Muscle layer of colon (tissue), 2 donors: Measurements from ENCODE around the gene TSSK3.

ENCODE experiments used
- H3K27ac ChIP-seq: one replicate; pipeline ENCODE4 v1.7.0; 2013; ENCODE audit warnings: low read depth, mild to moderate bottlenecking, low read length, moderate library complexity
- H3K27me3 ChIP-seq, 2 donors: one replicate each; pipeline ENCODE4 v1.7.0; 2013; ENCODE audit warnings: low read length in 2 of 2, mild to moderate bottlenecking in 2 of 2; ENCODE audit not compliant: insufficient read depth in 2 of 2, control insufficient read depth in 1 of 2
- H3K36me3 ChIP-seq: one replicate; pipeline ENCODE4 v1.7.0; 2013; ENCODE audit warnings: mild to moderate bottlenecking, low read length; ENCODE audit not compliant: insufficient read depth
- H3K4me1 ChIP-seq: one replicate; pipeline ENCODE4 v1.7.0; 2013; ENCODE audit warnings: mild to moderate bottlenecking, low read length; ENCODE audit not compliant: insufficient read depth
- H3K4me3 ChIP-seq, 2 donors: one replicate each; pipeline ENCODE4 v1.7.0; 2013; ENCODE audit warnings: low read length in 2 of 2, low read depth in 1 of 2, mild to moderate bottlenecking in 1 of 2, moderate library complexity in 1 of 2
- H3K9ac ChIP-seq: one replicate; pipeline ENCODE4 v1.7.0; 2013; ENCODE audit warnings: low read length
- H3K9me3 ChIP-seq: one replicate; pipeline ENCODE4 v1.7.0; 2013; ENCODE audit warnings: mild to moderate bottlenecking, low read length
- donor health status: abdominal sarcoma.
- donor health status: Adenocarcinoma of cecum.

The TSSK3 gene

DNA sequence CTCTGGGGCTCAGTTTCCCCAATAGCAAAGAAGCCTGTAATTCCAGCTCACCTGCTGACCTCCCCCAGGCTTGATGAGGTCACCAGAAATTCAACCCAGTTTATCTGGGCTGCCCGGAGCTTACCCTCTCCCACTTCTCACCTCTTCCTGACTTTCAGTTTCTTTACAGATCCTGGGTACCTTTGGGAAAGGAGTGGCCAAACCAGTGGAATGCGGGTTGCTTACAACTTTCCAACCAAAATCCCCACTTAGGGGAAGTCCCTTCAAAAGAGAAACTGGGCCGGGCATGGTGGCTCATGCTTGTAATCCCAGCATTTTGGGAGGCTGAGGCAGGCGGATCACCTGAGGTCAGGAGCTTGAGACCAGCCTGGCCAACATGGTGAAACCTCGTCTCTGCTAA, 20.4 kb upstream of the TSSK3 start:
- Histone ChIP-seq H3K4me3 (no peak overlapping the region), H3K9me3 (no peaks in the 10 kb centered on the region)

DNA sequence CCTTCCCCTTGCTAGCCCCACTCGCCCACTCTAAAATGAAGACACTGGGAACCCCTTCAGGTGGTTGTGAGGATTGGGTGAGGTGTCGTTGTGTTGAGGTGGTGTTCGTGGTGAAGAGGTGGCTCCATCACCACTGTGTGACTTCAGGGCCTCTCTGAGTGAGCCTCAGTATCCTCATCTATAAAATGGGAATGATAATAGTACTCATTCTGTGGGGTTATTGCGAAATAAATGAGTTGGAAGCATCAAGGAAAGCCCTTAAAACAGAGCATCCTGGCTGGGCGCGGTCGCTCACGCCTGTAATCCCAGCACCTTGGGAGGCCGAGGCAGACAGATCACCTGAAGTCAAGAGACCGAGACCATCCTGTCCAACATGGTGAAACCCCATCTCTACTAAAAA, 19.6 kb upstream of the TSSK3 start:
- Histone ChIP-seq H3K27ac (no peak overlapping the region), H3K9ac (no peak overlapping the region)

More for the DNA sequence above, 20.4 kb upstream of the TSSK3 start:
- H3K36me3 ChIP-seq = no peaks in the 10 kb centered on the region
- no peaks in the 10 kb centered on the region for H3K4me1 ChIP-seq
- no peak overlapping the region for H3K27ac ChIP-seq
- H3K27me3 ChIP-seq = no peaks in the 10 kb centered on the region
- H3K9ac ChIP-seq = no peak overlapping the region

DNA sequence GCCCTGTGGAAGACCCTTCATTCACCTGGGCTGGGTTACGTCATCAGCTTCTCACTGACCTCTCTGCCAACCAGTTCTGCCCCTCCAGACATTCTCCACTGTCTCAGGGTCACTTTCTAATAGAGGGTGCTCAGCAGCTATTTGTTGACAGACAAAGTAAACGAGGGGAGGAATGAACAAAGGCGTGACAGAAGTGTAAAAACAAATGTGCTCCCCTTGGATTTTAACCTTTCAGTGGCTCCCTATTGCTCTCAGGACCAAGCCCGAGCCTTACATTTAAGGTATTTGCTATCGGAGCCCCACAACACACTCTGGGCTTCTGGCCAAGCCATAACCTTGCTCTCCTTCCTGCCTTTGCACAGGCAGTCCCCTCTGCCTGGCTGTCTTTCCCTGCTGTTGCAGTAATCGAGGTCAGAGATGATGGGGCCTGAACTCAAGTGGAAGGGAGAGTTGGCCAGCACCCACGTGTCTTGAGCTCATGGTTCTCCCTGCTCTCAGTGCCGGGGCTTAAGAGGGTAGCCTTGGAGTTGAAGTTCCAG, 17.0 kb upstream of the TSSK3 start:
- H3K4me1 ChIP-seq = no peaks in the 10 kb centered on the region
- H3K9ac ChIP-seq = no peak overlapping the region

More for the DNA sequence above, 19.6 kb upstream of the TSSK3 start:
- no peaks in the 10 kb centered on the region for H3K4me1 ChIP-seq
- H3K27me3 ChIP-seq = no peaks in the 10 kb centered on the region
- no peak overlapping the region for H3K4me3 ChIP-seq
- no peaks in the 10 kb centered on the region for H3K9me3 ChIP-seq
- H3K36me3 ChIP-seq = no peaks in the 10 kb centered on the region

DNA sequence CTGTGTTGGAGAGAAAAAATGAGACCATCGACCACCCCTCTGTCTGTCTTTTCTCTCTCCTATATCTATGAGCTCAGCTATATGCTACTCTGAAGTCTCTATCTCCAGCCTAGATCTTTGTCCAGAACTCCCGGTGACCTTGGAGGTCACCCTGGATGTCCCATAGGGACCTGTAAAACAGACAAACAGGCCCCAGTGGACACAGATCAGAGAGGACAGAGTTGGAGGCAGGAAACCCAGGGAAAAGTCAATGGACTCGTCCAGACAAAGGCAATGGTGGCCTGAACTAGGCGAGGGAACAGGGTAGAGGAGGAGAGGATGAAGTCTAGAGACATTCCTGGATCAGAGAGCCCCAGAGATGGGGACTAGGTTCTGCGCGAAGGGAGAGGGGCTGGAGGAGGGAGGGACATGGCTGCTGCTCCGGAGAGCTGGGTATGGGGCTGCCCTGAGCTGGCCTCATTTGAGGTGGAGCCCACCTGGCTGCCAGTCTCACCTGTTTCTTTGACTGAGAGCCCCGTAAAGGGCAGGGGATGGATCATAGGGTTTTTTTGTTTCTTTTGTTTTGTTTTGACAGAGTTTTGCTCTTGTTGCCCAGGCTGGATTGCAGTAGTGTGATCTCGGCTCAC, 15.7 kb upstream of the TSSK3 start:
- H3K9ac ChIP-seq = no peak overlapping the region
- no peaks in the 10 kb centered on the region for H3K27me3 ChIP-seq
- H3K9me3 ChIP-seq = no peaks in the 10 kb centered on the region
- H3K36me3 ChIP-seq = no peaks in the 10 kb centered on the region
- H3K27ac ChIP-seq = no peak overlapping the region
- H3K4me1 ChIP-seq = no peaks in the 10 kb centered on the region
- no peak overlapping the region for H3K4me3 ChIP-seq

More for the DNA sequence above, 17.0 kb upstream of the TSSK3 start:
- Histone ChIP-seq H3K36me3 (no peaks in the 10 kb centered on the region), H3K27ac (no peak overlapping the region), H3K4me3 (no peak overlapping the region), H3K9me3 (no peaks in the 10 kb centered on the region), H3K27me3 (no peaks in the 10 kb centered on the region)

DNA sequence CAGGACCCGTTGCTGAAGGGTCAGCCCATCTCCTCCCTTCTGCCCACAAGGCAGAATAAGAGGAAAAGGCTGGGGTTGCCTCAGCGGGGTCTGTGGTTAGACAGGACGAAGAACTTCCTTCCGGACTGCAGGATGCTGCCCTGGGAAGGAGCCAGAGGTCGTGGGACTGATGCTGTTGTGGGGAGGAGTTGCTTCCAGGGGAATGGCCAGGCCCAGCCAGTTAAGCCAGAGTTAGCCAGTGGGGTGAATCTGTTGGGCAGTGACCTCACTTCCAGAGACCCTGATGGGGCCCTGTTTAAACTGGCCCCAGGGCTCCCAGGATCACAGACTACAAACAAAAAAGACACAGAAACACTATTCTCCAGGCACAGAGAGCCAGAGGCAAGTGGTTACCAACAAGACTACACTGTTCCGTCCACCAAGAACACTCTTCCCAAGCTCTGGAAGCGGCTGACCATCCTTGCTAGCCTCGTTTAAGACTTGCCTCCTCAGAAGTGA, 13.1 kb upstream of the TSSK3 start:
- no peak overlapping the region for H3K4me3 ChIP-seq
- H3K4me1 ChIP-seq = peaks cover 20% of the 10 kb centered on the region
- H3K27ac ChIP-seq = no peak overlapping the region
- no peaks in the 10 kb centered on the region for H3K36me3 ChIP-seq
- no peaks in the 10 kb centered on the region for H3K9me3 ChIP-seq
- no peaks in the 10 kb centered on the region for H3K27me3 ChIP-seq
- no peak overlapping the region for H3K9ac ChIP-seq

DNA sequence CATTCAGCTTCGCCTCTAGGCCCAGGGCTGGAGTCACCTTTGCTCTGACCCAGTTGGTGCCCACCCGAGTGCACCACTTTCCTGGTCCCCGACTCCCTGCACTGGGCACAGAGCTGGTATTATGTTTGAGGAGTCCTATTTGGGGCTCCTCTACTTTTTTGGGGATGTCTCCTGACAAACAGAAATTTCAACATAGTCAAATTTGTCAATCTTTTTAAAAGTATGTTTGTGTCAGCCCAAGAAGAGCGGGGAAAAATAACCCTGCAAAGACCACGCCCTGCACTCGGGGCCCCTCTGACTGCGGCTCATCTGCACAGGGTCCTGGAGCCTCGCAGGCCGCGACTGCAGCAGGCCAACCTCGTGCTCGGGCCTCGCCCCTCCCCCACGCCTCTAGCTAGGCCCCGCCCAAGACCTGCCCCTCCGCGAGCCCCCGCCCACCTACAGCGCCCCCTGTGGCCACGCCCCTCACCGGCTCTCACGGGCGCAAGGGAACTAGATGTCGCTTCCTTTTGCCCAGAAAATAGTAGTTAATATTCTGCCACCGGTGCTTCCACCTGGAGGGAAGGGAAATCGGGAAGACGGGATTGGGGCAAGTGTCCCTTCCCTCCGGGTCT, 11.4 kb upstream of the TSSK3 start:
- Histone ChIP-seq H3K27ac (peak overlapping the region; percentile 80), H3K36me3 (peaks cover 6% of the 10 kb centered on the region)

DNA sequence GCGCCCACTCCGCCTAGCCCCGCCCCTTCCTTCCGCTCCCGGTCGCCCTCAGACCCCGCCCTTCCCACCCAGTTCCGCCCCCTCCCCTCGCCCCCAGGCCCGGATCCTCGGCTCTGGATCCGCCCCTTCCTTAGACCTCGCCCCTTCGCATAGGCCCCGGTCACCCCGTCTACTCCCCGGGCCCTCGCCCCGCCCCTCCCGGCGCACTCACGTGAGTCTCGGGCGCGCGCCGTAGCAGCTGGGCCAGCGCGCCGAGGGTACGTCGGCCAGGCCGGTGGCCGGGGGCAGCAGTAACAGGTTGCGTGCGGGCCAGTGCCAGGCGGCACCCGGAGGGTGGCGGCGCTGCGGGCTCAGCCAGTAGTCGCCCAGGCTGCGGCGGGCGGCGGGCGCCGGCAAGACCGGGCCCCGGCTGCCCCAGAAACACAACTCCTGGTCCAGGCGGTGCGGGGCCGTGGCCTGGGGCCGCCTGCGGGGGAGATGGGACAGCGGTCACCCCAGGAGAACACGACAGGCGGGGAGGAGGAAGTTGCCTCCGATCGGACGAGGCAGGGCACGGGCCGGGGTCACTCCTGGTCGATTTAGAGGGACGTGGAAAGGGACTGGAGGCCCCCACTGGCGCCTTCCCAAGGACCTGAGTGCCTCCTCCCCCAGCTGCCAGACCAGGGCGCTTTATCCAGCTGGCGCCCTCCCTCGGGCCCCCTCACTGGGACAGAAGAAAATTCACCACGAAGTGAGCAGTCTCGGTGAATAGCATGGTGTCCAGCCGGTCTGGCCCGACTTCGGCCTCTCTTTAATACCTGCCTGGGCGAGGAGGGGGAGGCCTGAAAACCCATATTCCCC, 10.7 kb upstream of the TSSK3 start:
- H3K4me3 ChIP-seq = peak overlapping the region; percentile 61 to 83
- H3K27ac ChIP-seq = peak overlapping the region; percentile 91
- H3K4me1 ChIP-seq = peaks cover 20% of the 10 kb centered on the region
- peaks cover 6% of the 10 kb centered on the region for H3K36me3 ChIP-seq
- H3K9me3 ChIP-seq = no peaks in the 10 kb centered on the region
- peak overlapping the region; percentile 67 for H3K9ac ChIP-seq
- H3K27me3 ChIP-seq = no peaks in the 10 kb centered on the region

More for the DNA sequence above, 11.4 kb upstream of the TSSK3 start:
- Histone ChIP-seq H3K4me1 (peaks cover 20% of the 10 kb centered on the region), H3K9me3 (no peaks in the 10 kb centered on the region), H3K27me3 (no peaks in the 10 kb centered on the region), H3K4me3 (peak overlapping the region; percentile 45 to 83), H3K9ac (no peak overlapping the region)

DNA sequence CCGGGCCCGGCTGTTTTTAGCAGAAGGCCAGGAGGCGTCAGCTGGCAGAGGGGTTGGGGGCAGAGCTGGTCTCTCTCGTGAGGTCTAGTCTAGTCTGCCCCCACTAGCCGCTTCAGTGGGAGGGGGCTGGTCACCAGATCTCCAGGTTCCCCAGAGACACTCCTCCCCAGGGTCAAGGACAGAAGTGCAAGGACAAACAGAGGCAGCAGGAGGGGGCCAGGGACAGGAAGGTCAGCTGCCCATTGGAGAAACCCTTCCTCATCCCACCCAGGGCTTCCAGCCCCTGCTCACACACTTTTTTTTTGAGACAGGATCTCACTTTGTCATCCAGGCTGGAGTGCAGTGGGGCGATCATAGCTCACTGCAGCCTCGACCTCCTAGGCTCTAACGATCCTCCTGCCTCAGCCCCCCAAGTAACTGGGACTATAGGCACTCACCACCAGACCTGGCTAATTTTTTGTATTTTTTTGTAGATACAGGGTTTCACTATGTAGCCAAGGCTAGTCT, 10.0 kb upstream of the TSSK3 start:
- Histone ChIP-seq H3K9ac (peak overlapping the region; percentile 67), H3K9me3 (no peaks in the 10 kb centered on the region), H3K4me3 (peak overlapping the region; percentile 61 to 83), H3K27me3 (no peaks in the 10 kb centered on the region), H3K27ac (peak overlapping the region; percentile 91), H3K4me1 (peaks cover 20% of the 10 kb centered on the region), H3K36me3 (peaks cover 6% of the 10 kb centered on the region)

DNA sequence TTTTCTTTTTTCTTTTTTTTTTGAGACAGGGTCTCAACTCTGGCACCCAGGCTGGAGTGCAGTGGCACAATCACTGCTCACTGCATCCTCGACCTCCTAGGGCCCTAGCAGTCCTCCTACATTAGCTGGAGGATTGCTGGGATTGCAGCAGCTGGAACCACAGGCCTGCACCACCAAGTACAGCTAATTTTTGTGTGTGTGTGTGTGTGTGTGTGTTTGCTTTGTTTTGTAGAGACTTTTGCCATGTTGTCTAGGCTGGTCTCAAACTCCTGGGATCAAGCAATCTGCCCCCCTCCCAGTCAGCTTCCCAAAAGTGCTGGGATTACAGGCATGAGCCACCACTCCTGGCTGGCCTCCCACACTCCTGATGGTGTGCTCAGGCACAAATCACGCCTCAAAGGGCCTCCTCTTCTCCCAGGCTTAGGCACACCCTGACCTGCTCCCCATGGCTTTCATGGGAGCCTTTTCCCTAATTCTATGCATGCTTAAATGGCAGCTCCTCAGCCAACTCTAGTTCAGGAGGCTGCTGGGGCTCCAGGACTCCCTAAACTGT, 9.4 kb upstream of the TSSK3 start:
- Histone ChIP-seq H3K36me3 (peaks cover 6% of the 10 kb centered on the region), H3K9me3 (no peaks in the 10 kb centered on the region), H3K9ac (no peak overlapping the region), H3K4me3 (no peak overlapping the region), H3K27me3 (no peaks in the 10 kb centered on the region), H3K27ac (no peak overlapping the region), H3K4me1 (peaks cover 20% of the 10 kb centered on the region)

DNA sequence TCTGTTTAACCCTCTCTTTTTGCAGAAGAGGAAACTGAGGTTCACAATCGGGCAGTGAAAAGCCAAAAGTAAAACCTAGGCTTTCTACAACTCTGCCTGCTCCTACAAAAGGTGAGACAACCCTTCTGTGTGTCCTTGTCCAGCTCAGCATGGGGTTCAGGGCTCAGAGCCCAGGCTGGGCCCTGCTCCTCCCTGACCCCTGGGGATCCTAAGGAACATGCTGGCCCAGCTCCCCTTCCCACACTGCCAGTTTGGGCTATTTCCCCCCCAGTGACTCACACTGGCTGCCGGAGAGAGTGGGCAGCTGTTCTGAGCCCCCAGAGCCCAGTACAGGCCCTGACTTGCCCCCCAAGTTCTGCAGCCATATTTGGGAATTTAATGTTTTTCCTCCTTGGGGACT, 8.9 kb upstream of the TSSK3 start:
- Histone ChIP-seq H3K4me3 (no peak overlapping the region), H3K9ac (no peak overlapping the region), H3K27me3 (no peaks in the 10 kb centered on the region), H3K9me3 (no peaks in the 10 kb centered on the region), H3K27ac (no peak overlapping the region), H3K4me1 (peaks cover 20% of the 10 kb centered on the region), H3K36me3 (peaks cover 6% of the 10 kb centered on the region)
